ENCODE results near the gene POPDC2.

DNA sequence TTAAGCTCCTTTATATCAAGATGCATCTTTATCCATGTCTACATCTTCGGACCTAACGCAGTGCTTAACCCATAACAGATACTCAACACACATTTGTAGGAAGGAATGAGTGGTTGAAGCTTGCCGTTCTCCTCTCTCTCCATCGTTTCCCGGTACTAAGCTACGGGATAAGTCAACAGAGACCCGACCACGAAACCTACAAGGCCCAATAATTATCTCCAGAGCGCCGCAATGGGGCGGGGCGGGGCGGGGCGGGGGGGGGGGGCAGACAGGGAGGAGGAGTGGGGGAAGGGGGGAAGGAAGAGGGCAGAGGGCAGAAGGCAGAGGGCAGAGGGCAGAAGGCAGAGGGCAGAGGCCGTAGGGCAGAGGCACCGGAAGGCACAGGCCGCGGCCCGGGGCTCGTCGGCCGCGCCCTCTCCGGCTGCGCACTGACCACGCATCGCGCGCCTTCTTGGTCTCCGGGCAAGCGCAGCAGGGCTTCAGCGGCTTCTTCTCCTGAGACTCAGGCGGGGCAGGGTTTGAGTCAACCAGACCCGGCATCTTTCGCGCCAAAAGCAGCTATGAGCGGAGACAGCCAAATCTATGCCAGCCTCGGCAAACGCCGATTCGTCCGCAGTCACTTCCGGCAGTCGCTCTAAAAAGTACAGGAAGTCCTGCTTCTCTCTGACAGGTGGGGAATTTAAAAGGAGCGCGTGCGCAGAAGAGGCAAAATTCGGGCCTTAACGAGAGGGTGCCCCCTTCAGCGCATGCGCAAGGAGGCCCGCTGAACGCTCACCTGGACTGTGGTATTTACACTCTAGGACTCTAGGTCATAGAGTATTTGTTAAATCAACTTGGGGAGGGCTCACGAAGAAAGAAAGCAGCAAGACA lies 16.6 kb upstream of the POPDC2 start, which contains the start of gene COX17:
- TF ChIP-seq POLR2AphosphoS5 (IDR thresholded peaks at IDR 0.05; ENCODE audit: borderline replicate concordance, low read depth, low read length): peak; percentile 65; the same call in 1 of the 2 replicates
- TF ChIP-seq EZH2 (IDR thresholded peaks at IDR 0.05): no peak

Measured in SK-N-MC (cell line).